IMR-90 (cell line): ENCODE results near the gene CCDC200. TPM values are rescaled to one million over a fixed set of nuclear protein-coding genes. Genes with fewer than 3 reads are reported as not detected.

Source experiments
- ATAC-seq: fragments of 200-7000 bp; cut with Tn5 transposase; 2 replicates; pipeline ENCODE4 v1.9.1; 2020; ENCODE audit warnings: low read depth, mild to moderate bottlenecking, moderate library complexity
- BruUV-seq: library from RNA; stranded (reverse); fragments of 400-500 nt; replicated peaks from 2 replicates; lab custom pipeline; 2021; lab: Mats Ljungman, UMichigan
- CTCF ChIA-PET: fragments of 300-600 bp; formaldehyde crosslinking; extraction: SDS; loops from one replicate; lab custom pipeline; 2021; ENCODE audit warnings: antibody characterized with exemption; lab: Yijun Ruan, JAX
- POLR2A ChIA-PET: fragments of 300-600 bp; sonication (Branson Sonifier 250); formaldehyde crosslinking; loops from one replicate; lab custom pipeline; 2022; ENCODE audit warnings: antibody characterized with exemption; ENCODE audit not compliant: unreplicated experiment; lab: Charles Lee
- DNase-seq: peaks from one replicate; pipeline ENCODE4 v3.0.0; 2013
- H2AFZ ChIP-seq: replicated peaks from 2 replicates; pipeline ENCODE3; 2013; ENCODE audit warnings: low read length, mild to moderate bottlenecking; ENCODE audit not compliant: poor library complexity
- H2AK5ac ChIP-seq: 2 replicates; pipeline ENCODE4 v1.6.1; 2013; ENCODE audit warnings: low read depth, low read length, inconsistent platforms
- H2AK9ac ChIP-seq: replicated peaks from 2 replicates; pipeline ENCODE3; 2013; ENCODE audit warnings: mild to moderate bottlenecking, low read depth, low read length, moderate library complexity; ENCODE audit not compliant: poor library complexity
- H2BK120ac ChIP-seq: 2 replicates; pipeline ENCODE4 v1.6.1; 2013; ENCODE audit warnings: low read depth, low read length, inconsistent platforms
- H2BK15ac ChIP-seq: 3 replicates; pipeline ENCODE4 v1.6.1; 2013; ENCODE audit warnings: low read depth, low read length, inconsistent platforms
- H2BK20ac ChIP-seq: 2 replicates; pipeline ENCODE4 v1.6.1; 2013; ENCODE audit warnings: low read depth, mild to moderate bottlenecking, inconsistent platforms, low read length, moderate library complexity
- H2BK5ac ChIP-seq: 2 replicates; pipeline ENCODE4 v1.6.1; 2013; ENCODE audit warnings: mild to moderate bottlenecking, low read depth, low read length, inconsistent platforms; ENCODE audit not compliant: poor library complexity, severe bottlenecking
- H3K14ac ChIP-seq: replicated peaks from 2 replicates; pipeline ENCODE4 v1.6.1; 2013; ENCODE audit warnings: low read depth, low read length, inconsistent platforms
- H3K18ac ChIP-seq: 2 replicates; pipeline ENCODE4 v1.6.1; 2013; ENCODE audit warnings: low read depth, low read length, control low read depth
- H3K23ac ChIP-seq: 2 replicates; pipeline ENCODE4 v1.6.1; 2013; ENCODE audit warnings: low read depth, low read length, inconsistent platforms
- H3K27ac ChIP-seq: 2 replicates; pipeline ENCODE4 v1.5.1; 2013; ENCODE audit warnings: mild to moderate bottlenecking, control low read depth, low read length; ENCODE audit not compliant: insufficient read depth
- H3K27me3 ChIP-seq: 2 replicates; pipeline ENCODE4 v1.6.1; 2013; ENCODE audit warnings: low read length; ENCODE audit not compliant: control insufficient read depth, insufficient read depth
- H3K36me3 ChIP-seq: 2 replicates; pipeline ENCODE4 v1.6.1; 2013; ENCODE audit warnings: low read length, mixed read lengths; ENCODE audit not compliant: control insufficient read depth, insufficient read depth
- H3K4ac ChIP-seq: 2 replicates; pipeline ENCODE4 v1.6.1; 2013; ENCODE audit warnings: low read depth, low read length, inconsistent platforms
- H3K4me1 ChIP-seq: 2 replicates; pipeline ENCODE4 v1.6.1; 2013; ENCODE audit warnings: low read length, mixed read lengths; ENCODE audit not compliant: control insufficient read depth, insufficient read depth
- H3K4me2 ChIP-seq: 2 replicates; pipeline ENCODE4 v1.6.1; 2013; ENCODE audit warnings: low read depth, mild to moderate bottlenecking, control low read depth, low read length, moderate library complexity
- H3K4me3 ChIP-seq: 2 replicates; pipeline ENCODE4 v1.5.1; 2013; ENCODE audit warnings: low read depth, mild to moderate bottlenecking, control low read depth, low read length, moderate library complexity; ENCODE audit not compliant: insufficient read depth
- H3K56ac ChIP-seq: 2 replicates; pipeline ENCODE4 v1.6.1; 2013; ENCODE audit warnings: low read length, inconsistent platforms; ENCODE audit not compliant: insufficient read depth; ENCODE audit errors: extremely low read depth
- H3K79me1 ChIP-seq, 2 experiments: 2 replicates each; pipeline ENCODE4 v1.6.1; 2013; ENCODE audit warnings: low read length in 2 of 2, inconsistent platforms in 1 of 2, low read depth in 1 of 2
- H3K9ac ChIP-seq: 2 replicates; pipeline ENCODE4 v1.6.1; 2013; ENCODE audit warnings: low read depth, low read length, control low read depth
- H3K9me1 ChIP-seq: 2 replicates; pipeline ENCODE4 v1.6.1; 2013; ENCODE audit warnings: low read length, inconsistent platforms; ENCODE audit not compliant: insufficient read depth
- H3K9me3 ChIP-seq: 2 replicates; pipeline ENCODE4 v1.6.1; 2013; ENCODE audit warnings: low read length; ENCODE audit not compliant: control insufficient read depth, insufficient read depth
- H4K20me1 ChIP-seq: 2 replicates; pipeline ENCODE4 v1.6.1; 2013; ENCODE audit warnings: low read length, inconsistent platforms; ENCODE audit not compliant: insufficient read depth
- H4K5ac ChIP-seq: 2 replicates; pipeline ENCODE4 v1.6.1; 2013; ENCODE audit warnings: mild to moderate bottlenecking, low read depth, low read length, control low read depth
- H4K8ac ChIP-seq, 2 experiments: 2 replicates each; pipeline ENCODE4 v1.6.1; 2013; ENCODE audit warnings: low read depth in 2 of 2, low read length in 2 of 2, control low read depth in 1 of 2, inconsistent platforms in 1 of 2
- H4K91ac ChIP-seq: 2 replicates; pipeline ENCODE4 v1.6.1; 2013; ENCODE audit warnings: low read depth, low read length, inconsistent platforms; ENCODE audit not compliant: insufficient read depth
- BHLHE40 ChIP-seq: fragments of 150-350 bp; IDR thresholded peaks from 2 replicates; pipeline ENCODE4 v1.6.1; 2016; ENCODE audit warnings: mild to moderate bottlenecking, low read depth, low read length
- CEBPB ChIP-seq: IDR thresholded peaks from 2 replicates; pipeline ENCODE4 v1.6.1; 2012; ENCODE audit warnings: low read depth, low read length, improper control_type of control experiment
- CHD1 ChIP-seq: IDR thresholded peaks from 2 replicates; pipeline ENCODE4 v1.6.1; 2012; ENCODE audit warnings: low read depth, low read length, improper control_type of control experiment
- CTCF ChIP-seq: conservative IDR thresholded peaks from 2 replicates; pipeline ENCODE4 v1.5.1; 2012; ENCODE audit warnings: mild to moderate bottlenecking, low read depth, low read length, improper control_type of control experiment
- FOS ChIP-seq: fragments of 150-350 bp; IDR thresholded peaks from 2 replicates; pipeline ENCODE4 v1.6.1; 2016; ENCODE audit warnings: low read depth, low read length
- MAFK ChIP-seq: IDR thresholded peaks from 2 replicates; pipeline ENCODE4 v1.6.1; 2012; ENCODE audit warnings: low read depth, low read length, improper control_type of control experiment
- MAZ ChIP-seq: IDR thresholded peaks from 2 replicates; pipeline ENCODE4 v1.6.1; 2012; ENCODE audit warnings: low read depth, mild to moderate bottlenecking, low read length, improper control_type of control experiment, moderate library complexity, borderline replicate concordance
- MXI1 ChIP-seq: IDR thresholded peaks from 2 replicates; pipeline ENCODE4 v1.6.1; 2012; ENCODE audit warnings: low read depth, mild to moderate bottlenecking, low read length, moderate library complexity, borderline replicate concordance
- NFE2L2 ChIP-seq: fragments of 150-350 bp; IDR thresholded peaks from 2 replicates; pipeline ENCODE4 v1.6.1; 2016; ENCODE audit warnings: low read depth, mild to moderate bottlenecking, low read length
- POLR2A ChIP-seq: IDR thresholded peaks from 2 replicates; pipeline ENCODE4 v1.6.1; 2012; ENCODE audit warnings: mild to moderate bottlenecking, low read depth, low read length
- RAD21 ChIP-seq: IDR thresholded peaks from 2 replicates; pipeline ENCODE4 v1.6.1; 2012; ENCODE audit warnings: low read length, improper control_type of control experiment
- RCOR1 ChIP-seq: IDR thresholded peaks from 2 replicates; pipeline ENCODE4 v1.6.1; 2012; ENCODE audit warnings: mild to moderate bottlenecking, low read length, improper control_type of control experiment; ENCODE audit not compliant: insufficient replicate concordance
- RFX5 ChIP-seq: IDR thresholded peaks from 2 replicates; pipeline ENCODE4 v1.8.0; 2012; ENCODE audit warnings: low read depth, mild to moderate bottlenecking, low read length, moderate library complexity
- SMC3 ChIP-seq: fragments of 150-350 bp; IDR thresholded peaks from 2 replicates; pipeline ENCODE4 v1.6.1; 2016; ENCODE audit warnings: low read depth, mild to moderate bottlenecking, antibody characterized with exemption, low read length, moderate library complexity
- USF2 ChIP-seq: fragments of 150-350 bp; IDR thresholded peaks from 2 replicates; pipeline ENCODE4 v1.6.1; 2017; ENCODE audit warnings: mild to moderate bottlenecking, antibody characterized with exemption, low read length, low read depth
- WGBS, 2 experiments: methylation state at CpG; one replicate each; pipeline versions ENCODE4 v1.1.5 to v1.1.7; 2013; ENCODE audit warnings: missing lambda C conversion rate in 2 of 2; ENCODE audit not compliant: insufficient read length in 1 of 2; ENCODE audit errors: extremely low coverage in 2 of 2; 5-methylcytosine and 5-hydroxymethylcytosine counted together
- dilution Hi-C: fragments of 300-500 bp; cut with HindIII; formaldehyde crosslinking; loops from one replicate; pipeline ENCODE4 v1.14.3; 2018; ENCODE audit warnings: low sequenced_read_pairs; ENCODE audit not compliant: unreplicated experiment
- in situ Hi-C: fragments of 300-500 bp; cut with MboI; formaldehyde crosslinking; loops from 3 replicates; pipeline ENCODE4 v1.14.3; 2019; ENCODE audit warnings: low sequenced_read_pairs, inconsistent platforms, mixed read lengths
- intact Hi-C: fragments of 100-400 bp; cut with micrococcal nuclease; formaldehyde crosslinking; loops from 2 replicates; pipeline ENCODE4 v1.10.0; 2022
- polyA plus RNA-seq, 3 experiments: library from polyadenylated mRNA; depleted of rRNA; stranded (reverse); fragments of >200 nt; gene quantifications; 2 replicates each; pipeline ENCODE4 v1.2.3, GENCODE V29; 2012; ENCODE audit warnings: low replicate concordance in 1 of 3
- total RNA-seq: library from RNA; depleted of rRNA; stranded (reverse); fragments of >200 nt; gene quantifications from 2 replicates; pipeline ENCODE4 v1.2.3, GENCODE V29; 2012
- TF ChIP-seq, protein P1 (sequence below): fragments of 150-350 bp; IDR thresholded peaks from 2 replicates; pipeline ENCODE4 v1.6.1; 2016; ENCODE audit warnings: low read depth, mild to moderate bottlenecking, low read length, moderate library complexity, borderline replicate concordance

Gene CCDC200
- total and polyA plus RNA-seq, 2 of the 4 experiments (the other 2 are of a cell fraction), result not detected

- peaks cover 11% of the 10 kb centered on the region; the same call in 1 of the 2 replicates for H4K20me1 ChIP-seq
- H3K9me1 ChIP-seq, result no peaks in the 10 kb centered on the region
- TF ChIP-seq RAD21, result no peak
- TF ChIP-seq USF2, result no peak
- TF ChIP-seq FOS, result no peak
- no peak for TF ChIP-seq CTCF
- no peak for TF ChIP-seq MXI1
- TF ChIP-seq CHD1, result no peak
- TF ChIP-seq MAFK, result no peak
- TF ChIP-seq RCOR1, result no peak
- TF ChIP-seq RFX5, result no peak
- TF ChIP-seq, protein P1, sequence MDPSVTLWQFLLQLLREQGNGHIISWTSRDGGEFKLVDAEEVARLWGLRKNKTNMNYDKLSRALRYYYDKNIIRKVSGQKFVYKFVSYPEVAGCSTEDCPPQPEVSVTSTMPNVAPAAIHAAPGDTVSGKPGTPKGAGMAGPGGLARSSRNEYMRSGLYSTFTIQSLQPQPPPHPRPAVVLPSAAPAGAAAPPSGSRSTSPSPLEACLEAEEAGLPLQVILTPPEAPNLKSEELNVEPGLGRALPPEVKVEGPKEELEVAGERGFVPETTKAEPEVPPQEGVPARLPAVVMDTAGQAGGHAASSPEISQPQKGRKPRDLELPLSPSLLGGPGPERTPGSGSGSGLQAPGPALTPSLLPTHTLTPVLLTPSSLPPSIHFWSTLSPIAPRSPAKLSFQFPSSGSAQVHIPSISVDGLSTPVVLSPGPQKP, result no peak
- TF ChIP-seq NFE2L2, result no peak
- TF ChIP-seq SMC3, result no peak
- no peak for TF ChIP-seq POLR2A
- no peak for TF ChIP-seq CEBPB
- TF ChIP-seq MAZ, result no peak
- TF ChIP-seq BHLHE40, result no peak
- no peak overlapping the region; the same call in 2 of the 3 replicates for H2BK15ac ChIP-seq
- no peak overlapping the region for H2AK9ac ChIP-seq
- intact Hi-C loops, result no loop called here
- H3K27ac ChIP-seq, result no peak overlapping the region
- POLR2A ChIA-PET, result no interaction called here
- dilution Hi-C loops, result no loop called here
- CTCF ChIA-PET, result interaction anchor here (1.6 kb wide), 1 partner anchor 152 kb away, joined by 7 read pairs; the partner anchor contains the start of gene RND2
- no peaks in the 10 kb centered on the region for H3K9me3 ChIP-seq
- in situ Hi-C loops, result loop anchor here (25.0 kb wide), 1 partner anchor 311 kb away; the partner anchor contains the start of gene DHX8
- no peak overlapping the region for H4K5ac ChIP-seq
- H3K4me3 ChIP-seq, result no peak overlapping the region
- no TSS peak for BruUV-seq
- H2BK5ac ChIP-seq, result peak overlapping the region; percentile 91
- H4K8ac ChIP-seq, result no peak overlapping the region
- DNase-seq (no peak), ATAC-seq (no peak)
- H2BK20ac ChIP-seq, result no peak overlapping the region
- H3K27me3 ChIP-seq, result no peaks in the 10 kb centered on the region
- H3K18ac ChIP-seq, result peak overlapping the region; percentile 41; the same call in 1 of the 2 replicates
- WGBS, 2 experiments, result no CpG with 5 or more reads among the region's 2 CpGs
- H3K4me1 ChIP-seq, result peaks cover 2% of the 10 kb centered on the region; the same call in 1 of the 2 replicates
- no peak overlapping the region for H2AFZ ChIP-seq
- no peak overlapping the region for H3K14ac ChIP-seq
- H3K36me3 ChIP-seq, result peaks cover 29% of the 10 kb centered on the region
- H2BK120ac ChIP-seq, result no peak overlapping the region; the same call in 1 of the 2 replicates
- no peak overlapping the region; the same call in 1 of the 2 replicates for H3K4me2 ChIP-seq
- H2AK5ac ChIP-seq, result no peak overlapping the region
- H3K23ac ChIP-seq, result no peak overlapping the region
- H3K79me1 ChIP-seq, result peaks cover 16 to 48% of the 10 kb centered on the region in 2 experiments; a peak in 3 of 4 replicates
- no peak overlapping the region for H3K9ac ChIP-seq
- no peak overlapping the region for H4K91ac ChIP-seq
- no peak overlapping the region; the same call in 1 of the 2 replicates for H3K4ac ChIP-seq
- H3K56ac ChIP-seq, result no peak overlapping the region
Measured at GRCh38 chr17:43176119-43176570, 52.3 kb downstream of the CCDC200 start.
